GM12873 (cell line): Measurements from ENCODE around the gene TGM5.

Source experiments
- CTCF ChIP-seq: IDR thresholded peaks from 2 replicates; pipeline ENCODE4 v1.5.1; 2012; ENCODE audit warnings: low read depth, mild to moderate bottlenecking, moderate library complexity, low read length, control low read depth; ENCODE audit not compliant: insufficient read depth; ENCODE audit errors: missing control alignments

TGM5 gene

GRCh38 chr15:43204016-43204901 lies 62.5 kb downstream of the TGM5 start:
- peak; percentile 81 for TF ChIP-seq CTCF

- no peak for TF ChIP-seq CTCF
Measured at GRCh38 chr15:43199945-43200488, 66.7 kb downstream of the TGM5 start.

- no peak for TF ChIP-seq CTCF
Measured at GRCh38 chr15:43198992-43199391, 67.7 kb downstream of the TGM5 start.

GRCh38 chr15:43196760-43197548 lies 69.8 kb downstream of the TGM5 start:
- no peak for TF ChIP-seq CTCF

GRCh38 chr15:43194795-43195194 lies 71.9 kb downstream of the TGM5 start:
- TF ChIP-seq CTCF, result no peak

- TF ChIP-seq CTCF, result no peak
Measured at GRCh38 chr15:43193710-43194109, 73.0 kb downstream of the TGM5 start.

GRCh38 chr15:43190178-43190577 lies 76.5 kb downstream of the TGM5 start:
- TF ChIP-seq CTCF, result no peak
